Prostate gland (tissue), 2 donors: ENCODE data around the gene ILRUN. TPM values are rescaled to one million over a fixed set of nuclear protein-coding genes. Genes with fewer than 3 reads are reported as not detected.

Experiments used
- DNase-seq: peaks from one replicate; pipeline ENCODE4 v3.0.0-alpha.2; 2019; ENCODE audit warnings: low spot score
- H3K27ac ChIP-seq, 2 donors: fragments of 200-600 bp; sonication (generic); 2 replicates each; pipeline ENCODE4 v1.5.1; 2017 to 2019
- H3K27me3 ChIP-seq: fragments of 200-600 bp; sonication (generic); replicated peaks from 2 replicates; pipeline ENCODE4 v1.5.1; 2019; ENCODE audit not compliant: insufficient read depth
- H3K36me3 ChIP-seq, 2 donors: fragments of 200-600 bp; sonication (generic); 1 replicate in 1 of 2; 2 replicates in 1 of 2; pipeline versions ENCODE4 v1.5.1 to v1.8.1; 2017 to 2019
- H3K4me1 ChIP-seq: fragments of 200-600 bp; sonication (generic); replicated peaks from 2 replicates; pipeline ENCODE4 v1.5.1; 2019
- H3K4me3 ChIP-seq, 2 donors: fragments of 200-600 bp; sonication (generic); 2 replicates each; pipeline ENCODE4 v1.5.1; 2017 to 2019
- H3K9me3 ChIP-seq: fragments of 200-600 bp; sonication (generic); 2 replicates; pipeline ENCODE4 v1.5.1; 2017
- CTCF ChIP-seq, 4 experiments: fragments of 200-600 bp in 2 of 4; fragments of 450-650 bp in 2 of 4; sonication (generic) in 2 of 4; IDR thresholded peaks; 1 replicate in 3 of 4; 2 replicates in 1 of 4; pipeline ENCODE4 v1.5.1; 2016 to 2019; ENCODE audit warnings: antibody characterized with exemption in 4 of 4, mild to moderate bottlenecking in 2 of 4, moderate library complexity in 2 of 4
- POLR2A ChIP-seq: fragments of 450-650 bp; IDR thresholded peaks from one replicate; pipeline ENCODE4 v1.6.1; 2016; ENCODE audit warnings: antibody characterized with exemption, mild to moderate bottlenecking
- POLR2AphosphoS5 ChIP-seq: sonication (generic); formaldehyde crosslinking; IDR thresholded peaks from one replicate; pipeline ENCODE4 v1.6.1; 2017; ENCODE audit warnings: antibody characterized with exemption
- WGBS: methylation state at CpG from one replicate; pipeline ENCODE4 v1.1.5; 2018; 5-methylcytosine and 5-hydroxymethylcytosine counted together
- intact Hi-C: fragments of 100-400 bp; cut with DNase I; formaldehyde crosslinking; loops from one replicate; pipeline ENCODE4 v1.14.2; 2022
- total RNA-seq, 2 donors: library from RNA; depleted of rRNA; stranded (reverse); fragments of >200 nt; gene quantifications; one replicate each; pipeline ENCODE4 v1.1.0, GENCODE V29; 2016

The ILRUN gene
- total RNA-seq, 2 donors from 2014 or later: 57.4 to 93.6 TPM

- no peak for DNase-seq
- WGBS: under 1% methylated on average over 41 of the region's 41 CpGs
- Histone ChIP-seq H3K4me1 (peaks cover 4% of the 10 kb centered on the region), H3K27me3 (no peaks in the 10 kb centered on the region), H3K4me3 (peak overlapping the region; percentile 89 to 94), H3K36me3 (no peaks in the 10 kb centered on the region), H3K9me3 (no peaks in the 10 kb centered on the region), H3K27ac (peak overlapping the region; percentile 93 to 95)
- TF ChIP-seq CTCF (IDR thresholded peaks at IDR 0.05) (no peak), POLR2A (no peak), POLR2AphosphoS5 (no peak)
- intact Hi-C loops: loop anchor here (1.0 to 10.0 kb wide), 3 partner anchors 39 to 171 kb away; partner anchors contain the start of gene SNRPC
These were observed 303 bp downstream of the ILRUN start for GRCh38 chr6:34696189-34696738.

GRCh38 chr6:34695729-34696188, 808 bp downstream of the ILRUN start:
- intact Hi-C loops: loop anchor here (1.0 to 10.0 kb wide), 3 partner anchors 38 to 171 kb away; partner anchors contain the start of gene SNRPC
- 6% methylated on average over 5 of the region's 5 CpGs for WGBS
- Histone ChIP-seq H3K4me3 (peak overlapping the region; percentile 89 to 94), H3K36me3 (no peaks in the 10 kb centered on the region), H3K9me3 (no peaks in the 10 kb centered on the region), H3K4me1 (peaks cover 4% of the 10 kb centered on the region), H3K27ac (peak overlapping the region; percentile 93 to 95), H3K27me3 (no peaks in the 10 kb centered on the region)
- TF ChIP-seq POLR2A (no peak), POLR2AphosphoS5 (no peak), CTCF (IDR thresholded peaks at IDR 0.05) (no peak)
- no peak for DNase-seq

GRCh38 chr6:34692280-34692679, 4.3 kb downstream of the ILRUN start:
- H3K9me3 ChIP-seq: no peaks in the 10 kb centered on the region
- no peaks in the 10 kb centered on the region for H3K27me3 ChIP-seq
- H3K4me3 ChIP-seq: no peak overlapping the region
- WGBS: 81% methylated on average over 4 of the region's 4 CpGs
- no peak overlapping the region for H3K27ac ChIP-seq
- no peaks in the 10 kb centered on the region for H3K36me3 ChIP-seq
- peaks cover 4% of the 10 kb centered on the region for H3K4me1 ChIP-seq
- DNase-seq: no peak
- intact Hi-C loops: loop anchor here (10.0 kb wide), 1 partner anchor 167 kb away; no protein-coding TSS in a partner anchor
- TF ChIP-seq POLR2AphosphoS5: no peak
- TF ChIP-seq POLR2A: no peak

GRCh38 chr6:34689742-34690141, 6.8 kb downstream of the ILRUN start:
- H3K36me3 ChIP-seq: no peaks in the 10 kb centered on the region
- no peak overlapping the region for H3K4me3 ChIP-seq
- TF ChIP-seq POLR2AphosphoS5 (no peak), POLR2A (no peak), CTCF (IDR thresholded peaks at IDR 0.05) (no peak)
- no peaks in the 10 kb centered on the region for H3K9me3 ChIP-seq
- DNase-seq: no peak
- intact Hi-C loops: loop anchor here (10.0 kb wide), 1 partner anchor 165 kb away; no protein-coding TSS in a partner anchor
- H3K27ac ChIP-seq: no peak overlapping the region
- no peaks in the 10 kb centered on the region for H3K27me3 ChIP-seq
- H3K4me1 ChIP-seq: no peaks in the 10 kb centered on the region

- TF ChIP-seq CTCF (IDR thresholded peaks at IDR 0.05): no peak
- no peak for TF ChIP-seq POLR2AphosphoS5
- TF ChIP-seq POLR2A: no peak
- Histone ChIP-seq H3K4me3 (no peak overlapping the region), H3K27ac (no peak overlapping the region), H3K36me3 (no peaks in the 10 kb centered on the region), H3K27me3 (no peaks in the 10 kb centered on the region), H3K4me1 (no peaks in the 10 kb centered on the region), H3K9me3 (no peaks in the 10 kb centered on the region)
- DNase-seq: no peak
- 87% methylated on average over 5 of the region's 5 CpGs for WGBS
- intact Hi-C loops: no loop called here
These were observed 7.6 kb downstream of the ILRUN start for GRCh38 chr6:34688956-34689355.
